ENCODE results near the gene DEFB129.
"Not testable (repeated sequence)": the region's sequence is repeated elsewhere in the genome, so short reads cannot be mapped to it uniquely, and the experiment has no call there.

The DEFB129 gene

GRCh38 chr20:237489-237888, 10.4 kb downstream of the DEFB129 start:
- peak overlapping the region; percentile 19 to 21 for H3K4me3 ChIP-seq (ENCODE audit: low read depth in 1 of 2, low read length in 1 of 2)
- no peak for TF ChIP-seq CTCF (IDR thresholded peaks at IDR 0.05)
- peaks cover 14 to 26% of the 10 kb centered on the region in 2 experiments for H3K4me1 ChIP-seq (ENCODE audit: control insufficient read depth in 1 of 2, insufficient read depth in 1 of 2, low read depth in 1 of 2, low read length in 1 of 2)
- H3K9me3 ChIP-seq: no peaks in the 10 kb centered on the region
- H3K27ac ChIP-seq: peak overlapping the region; percentile 55
- H3K36me3 ChIP-seq: no peaks in the 10 kb centered on the region
- H3K27me3 ChIP-seq: peaks cover 8% of the 10 kb centered on the region

GRCh38 chr20:237929-238328, 10.9 kb downstream of the DEFB129 start:
- H3K9me3 ChIP-seq: no peaks in the 10 kb centered on the region
- H3K36me3 ChIP-seq: no peaks in the 10 kb centered on the region
- H3K27me3 ChIP-seq: peaks cover 8% of the 10 kb centered on the region
- H3K4me3 ChIP-seq (ENCODE audit: low read depth in 1 of 2, low read length in 1 of 2): peak overlapping the region; percentile 19 to 21
- H3K27ac ChIP-seq: peak overlapping the region; percentile 55
- H3K4me1 ChIP-seq (ENCODE audit: control insufficient read depth in 1 of 2, insufficient read depth in 1 of 2, low read depth in 1 of 2, low read length in 1 of 2): peaks cover 14 to 26% of the 10 kb centered on the region in 2 experiments
- TF ChIP-seq CTCF (IDR thresholded peaks at IDR 0.05): no peak

GRCh38 chr20:242905-243304, 15.8 kb downstream of the DEFB129 start:
- no peak for TF ChIP-seq CTCF (IDR thresholded peaks at IDR 0.05)
- Histone ChIP-seq H3K27ac (no peak overlapping the region), H3K4me1 (ENCODE audit: control insufficient read depth in 1 of 2, insufficient read depth in 1 of 2, low read depth in 1 of 2, low read length in 1 of 2) (peaks cover 0 to 4% of the 10 kb centered on the region in 2 experiments), H3K4me3 (ENCODE audit: low read depth in 1 of 2, low read length in 1 of 2) (no peak overlapping the region), H3K36me3 (no peaks in the 10 kb centered on the region), H3K27me3 (peaks cover 8% of the 10 kb centered on the region), H3K9me3 (no peaks in the 10 kb centered on the region)

GRCh38 chr20:251354-251753, 24.3 kb downstream of the DEFB129 start:
- Histone ChIP-seq H3K36me3 (no peaks in the 10 kb centered on the region), H3K9me3 (no peaks in the 10 kb centered on the region), H3K4me1 (ENCODE audit: control insufficient read depth in 1 of 2, insufficient read depth in 1 of 2, low read depth in 1 of 2, low read length in 1 of 2) (peaks cover 0 to 6% of the 10 kb centered on the region in 2 experiments), H3K27ac (no peak overlapping the region), H3K27me3 (no peaks in the 10 kb centered on the region), H3K4me3 (ENCODE audit: low read depth in 1 of 2, low read length in 1 of 2) (no peak overlapping the region)
- no peak for TF ChIP-seq CTCF (IDR thresholded peaks at IDR 0.05)

GRCh38 chr20:252801-253200, 25.7 kb downstream of the DEFB129 start:
- no peaks in the 10 kb centered on the region for H3K27me3 ChIP-seq

GRCh38 chr20:253447-253846, 26.4 kb downstream of the DEFB129 start:
- not testable (repeated sequence) for H3K27me3 ChIP-seq; H3K36me3 ChIP-seq; H3K9me3 ChIP-seq; H3K4me3 ChIP-seq (ENCODE audit: low read depth in 1 of 2, low read length in 1 of 2); H3K27ac ChIP-seq
- H3K4me1 ChIP-seq (ENCODE audit: control insufficient read depth in 1 of 2, insufficient read depth in 1 of 2, low read depth in 1 of 2, low read length in 1 of 2): peaks cover 0 to 10% of the 10 kb centered on the region in 2 experiments

More at GRCh38 chr20:252801-253200, 25.7 kb downstream of the DEFB129 start:
- no peak overlapping the region for H3K4me3 ChIP-seq (ENCODE audit: low read depth in 1 of 2, low read length in 1 of 2)
- TF ChIP-seq CTCF (IDR thresholded peaks at IDR 0.05): no peak
- H3K36me3 ChIP-seq: no peaks in the 10 kb centered on the region
- no peaks in the 10 kb centered on the region for H3K9me3 ChIP-seq
- no peak overlapping the region for H3K27ac ChIP-seq
- peaks cover 0 to 6% of the 10 kb centered on the region in 2 experiments for H3K4me1 ChIP-seq (ENCODE audit: control insufficient read depth in 1 of 2, insufficient read depth in 1 of 2, low read depth in 1 of 2, low read length in 1 of 2)
